Spleen (tissue), 11 donors: ENCODE measurements around the gene MYO1B. TPM values are rescaled to one million over a fixed set of nuclear protein-coding genes. Genes with fewer than 3 reads are reported as not detected.

Experiments used
- DNase-seq: peaks from one replicate; pipeline ENCODE4 v3.0.0-alpha.2; 2020
- H3K27ac ChIP-seq, 8 donors: fragments of 200-600 bp; sonication (generic) in 7 of 8; 1 replicate in 4 of 8; 2 replicates in 4 of 8; pipeline versions ENCODE4 v1.5.0 to v1.8.0; 2016 to 2021; ENCODE audit warnings: inconsistent platforms in 4 of 8, mild to moderate bottlenecking in 4 of 8, moderate library complexity in 1 of 8
- H3K27me3 ChIP-seq, 7 donors: fragments of 200-600 bp; sonication (generic) in 6 of 7; replicated peaks in 1 of 7; 1 replicate in 4 of 7; 2 replicates in 3 of 7; pipeline versions ENCODE4 v1.5.0 to v1.8.0; 2016 to 2021; ENCODE audit warnings: inconsistent platforms in 3 of 7, mild to moderate bottlenecking in 1 of 7
- H3K36me3 ChIP-seq, 6 donors: fragments of 200-600 bp; sonication (generic) in 5 of 6; 1 replicate in 4 of 6; 2 replicates in 2 of 6; pipeline versions ENCODE4 v1.5.0 to v1.8.0; 2016 to 2021; ENCODE audit warnings: inconsistent platforms in 2 of 6
- H3K4me1 ChIP-seq, 6 donors: fragments of 200-600 bp; sonication (generic) in 5 of 6; 1 replicate in 3 of 6; 2 replicates in 3 of 6; pipeline versions ENCODE4 v1.5.0 to v1.8.0; 2016 to 2021; ENCODE audit warnings: inconsistent platforms in 3 of 6
- H3K4me3 ChIP-seq, 8 donors: fragments of 200-600 bp; sonication (generic) in 7 of 8; 1 replicate in 4 of 8; 2 replicates in 4 of 8; pipeline versions ENCODE4 v1.5.0 to v1.8.0; 2016 to 2021; ENCODE audit warnings: inconsistent platforms in 4 of 8, mild to moderate bottlenecking in 4 of 8, moderate library complexity in 2 of 8
- H3K9me3 ChIP-seq, 8 donors: fragments of 200-600 bp; sonication (generic) in 7 of 8; 1 replicate in 4 of 8; 2 replicates in 4 of 8; pipeline versions ENCODE4 v1.5.0 to v1.8.0; 2016 to 2021; ENCODE audit warnings: inconsistent platforms in 4 of 8
- POLR2A ChIP-seq, 3 donors: fragments of 450-650 bp; IDR thresholded peaks; one replicate each; pipeline ENCODE4 v1.5.1; 2017; ENCODE audit warnings: antibody characterized with exemption in 3 of 3, mild to moderate bottlenecking in 1 of 3
- POLR2AphosphoS5 ChIP-seq, 3 donors: sonication (generic); formaldehyde crosslinking; IDR thresholded peaks; one replicate each; pipeline ENCODE4 v1.5.1; 2017; ENCODE audit warnings: antibody characterized with exemption in 3 of 3
- WGBS, 5 donors: extraction: QIAGEN DNeasy Blood & Tissue Kit in 3 of 5; methylation state at CpG; one replicate each; pipeline versions ENCODE4 v1.1.5 to v1.1.7; 2013 to 2018; 5-methylcytosine and 5-hydroxymethylcytosine counted together
- intact Hi-C: fragments of 100-400 bp; cut with DNase I; formaldehyde crosslinking; loops from one replicate; pipeline ENCODE4 v1.15.0; 2023; ENCODE audit warnings: low total_unique reads
- polyA plus RNA-seq, 3 donors: library from polyadenylated mRNA; stranded (reverse); fragments of 200-250 nt; gene quantifications; one replicate each; pipeline ENCODE4 v1.2.1, GENCODE V29; 2013
- total RNA-seq, 7 donors: library from RNA; depleted of rRNA in 3 of 7; stranded (reverse); fragments of >200 nt in 3 of 7; fragmentation: NEBNext Ultra II Directional in 4 of 7; extraction: Animal tissue kit (Norgen Biotek cat#: 25700) in 4 of 7; gene quantifications; one replicate each; pipeline versions ENCODE4 v1.1.0 to v1.2.1, GENCODE V29; 2016 to 2021
- TF ChIP-seq, protein P1 (sequence below), 11 experiments: fragments of 200-600 bp in 7 of 11; fragments of 450-650 bp in 4 of 11; sonication (generic) in 4 of 11; IDR thresholded peaks in 8 of 11; conservative IDR thresholded peaks in 3 of 11; 1 replicate in 7 of 11; 2 replicates in 4 of 11; pipeline versions ENCODE4 v1.4.0 to v1.8.0; 2016 to 2021; ENCODE audit warnings: antibody characterized with exemption in 11 of 11, inconsistent platforms in 4 of 11, mild to moderate bottlenecking in 1 of 11
- donor health status: healthy with polysubstance abuse.
- donor health status: DM: no; HTN: no; CAD: no; lungs with moderate emphysema.
- donor health status: DM: no; HTN: no; CAD: no.
- donor health status: Bipolar disorder and iron deficiency.
- donor health status: healthy.
- donor health status: DM: no; HTN: no; CAD: no.
- donor health status: DM: yes; HTN: yes; CAD: no.

MYO1B gene
- total and polyA plus RNA-seq, 10 donors: 5.3 to 25.8 (median 19.0) TPM

DNA sequence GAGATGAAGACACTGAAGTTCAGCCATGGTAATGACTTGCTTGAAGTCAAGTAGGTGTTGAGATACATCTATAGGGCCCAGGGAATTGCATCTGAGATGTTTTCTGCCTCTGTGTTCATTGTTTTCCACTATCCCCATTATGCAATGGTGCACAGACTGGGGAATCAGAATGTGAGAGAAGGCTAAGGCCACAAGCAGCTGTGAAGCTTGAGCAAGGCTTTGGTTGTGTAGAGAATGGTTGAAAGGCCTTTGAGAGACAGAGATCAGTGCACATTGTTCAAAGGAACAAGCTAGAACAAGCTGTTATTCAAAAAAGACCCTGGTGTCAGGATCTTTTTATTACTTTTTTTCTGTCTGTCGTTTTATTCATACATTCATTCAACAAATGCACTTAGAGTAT, 82.3 kb downstream of the MYO1B start:
- Histone ChIP-seq H3K36me3 (peaks cover 0 to 4% (median 0%) of the 10 kb centered on the region in 6 donors), H3K4me3 (no peak overlapping the region), H3K27ac (no peak overlapping the region), H3K4me1 (peaks cover 0 to 3% (median 1%) of the 10 kb centered on the region in 6 donors), H3K9me3 (peaks cover 0 to 14% (median 4%) of the 10 kb centered on the region in 8 donors), H3K27me3 (no peaks in the 10 kb centered on the region)
- intact Hi-C loops: no loop called here
- 69 to 92% (median 90%) methylated on average over 1 of the region's 1 CpG for WGBS, 5 donors
- TF ChIP-seq POLR2A (IDR thresholded peaks at IDR 0.05) (no peak), POLR2AphosphoS5 (IDR thresholded peaks at IDR 0.05) (no peak)
- TF ChIP-seq, protein P1, sequence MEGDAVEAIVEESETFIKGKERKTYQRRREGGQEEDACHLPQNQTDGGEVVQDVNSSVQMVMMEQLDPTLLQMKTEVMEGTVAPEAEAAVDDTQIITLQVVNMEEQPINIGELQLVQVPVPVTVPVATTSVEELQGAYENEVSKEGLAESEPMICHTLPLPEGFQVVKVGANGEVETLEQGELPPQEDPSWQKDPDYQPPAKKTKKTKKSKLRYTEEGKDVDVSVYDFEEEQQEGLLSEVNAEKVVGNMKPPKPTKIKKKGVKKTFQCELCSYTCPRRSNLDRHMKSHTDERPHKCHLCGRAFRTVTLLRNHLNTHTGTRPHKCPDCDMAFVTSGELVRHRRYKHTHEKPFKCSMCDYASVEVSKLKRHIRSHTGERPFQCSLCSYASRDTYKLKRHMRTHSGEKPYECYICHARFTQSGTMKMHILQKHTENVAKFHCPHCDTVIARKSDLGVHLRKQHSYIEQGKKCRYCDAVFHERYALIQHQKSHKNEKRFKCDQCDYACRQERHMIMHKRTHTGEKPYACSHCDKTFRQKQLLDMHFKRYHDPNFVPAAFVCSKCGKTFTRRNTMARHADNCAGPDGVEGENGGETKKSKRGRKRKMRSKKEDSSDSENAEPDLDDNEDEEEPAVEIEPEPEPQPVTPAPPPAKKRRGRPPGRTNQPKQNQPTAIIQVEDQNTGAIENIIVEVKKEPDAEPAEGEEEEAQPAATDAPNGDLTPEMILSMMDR (IDR thresholded peaks at IDR 0.05 in 8 of 11, conservative IDR thresholded peaks at IDR 0.05 in 3 of 11): no peak
- no peak for DNase-seq

DNA sequence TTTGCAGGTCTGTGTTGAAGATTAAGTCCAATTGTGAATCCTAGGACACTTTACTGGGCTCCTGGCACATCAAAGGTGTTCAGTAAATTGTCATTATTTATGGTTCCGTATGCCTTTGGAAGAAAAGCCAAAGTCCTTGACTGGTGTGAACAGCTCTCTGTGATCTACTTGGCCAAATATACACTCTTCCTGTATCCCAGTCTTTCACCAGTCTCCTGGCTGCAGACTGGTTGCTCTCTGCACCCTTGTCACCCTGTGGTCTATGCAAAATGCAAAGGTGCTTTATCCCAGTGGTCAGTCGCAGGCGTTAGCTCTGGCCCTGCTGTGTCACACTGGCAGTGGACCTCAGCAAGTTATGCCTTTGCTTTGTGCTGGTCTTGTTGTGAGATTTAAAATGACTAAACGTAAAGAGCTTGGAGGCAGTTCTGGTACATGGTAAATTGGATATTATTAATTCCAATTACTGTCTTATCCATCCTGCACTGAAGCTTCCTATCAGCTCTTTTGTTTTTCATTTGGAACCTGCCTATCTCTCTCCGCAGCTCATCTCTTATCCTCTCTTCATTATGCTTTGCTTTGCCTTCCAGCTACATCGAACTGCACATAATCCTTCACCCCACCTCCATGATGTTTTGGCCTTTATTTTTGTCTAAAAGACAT, 83.1 kb downstream of the MYO1B start:
- peaks cover 0 to 14% (median 4%) of the 10 kb centered on the region in 8 donors for H3K9me3 ChIP-seq
- no peak for DNase-seq
- no peaks in the 10 kb centered on the region for H3K27me3 ChIP-seq
- no peak for TF ChIP-seq POLR2AphosphoS5 (IDR thresholded peaks at IDR 0.05)
- TF ChIP-seq, protein P1 (IDR thresholded peaks at IDR 0.05 in 8 of 11, conservative IDR thresholded peaks at IDR 0.05 in 3 of 11): no peak
- no peak for TF ChIP-seq POLR2A (IDR thresholded peaks at IDR 0.05)
- no peaks in the 10 kb centered on the region for H3K4me1 ChIP-seq
- peaks cover 0 to 4% (median 0%) of the 10 kb centered on the region in 6 donors for H3K36me3 ChIP-seq
- no peak overlapping the region for H3K4me3 ChIP-seq
- intact Hi-C loops: no loop called here
- no peak overlapping the region for H3K27ac ChIP-seq
- WGBS, 5 donors: 92 to 96% (median 93%) methylated on average over 6 of the region's 6 CpGs

DNA sequence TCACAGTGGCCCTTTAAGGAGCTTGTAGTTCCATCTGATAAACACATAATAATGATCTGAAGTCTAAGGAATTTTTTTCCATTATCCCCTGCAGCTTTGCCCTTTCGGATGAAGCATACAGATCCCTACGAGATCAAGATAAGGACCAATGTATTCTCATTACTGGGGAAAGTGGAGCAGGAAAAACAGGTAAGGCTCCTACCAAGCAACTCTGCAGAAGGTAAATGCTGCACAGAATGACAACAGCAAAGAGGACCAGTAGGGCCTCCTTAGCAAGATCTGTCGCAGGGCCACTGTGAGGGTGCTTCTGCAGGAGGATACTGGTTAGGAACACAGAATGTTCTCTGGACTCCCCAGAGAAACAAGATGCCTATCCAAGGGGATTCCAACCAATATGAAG, 84.6 kb downstream of the MYO1B start:
- no peaks in the 10 kb centered on the region for H3K4me1 ChIP-seq
- no peak for DNase-seq
- no peak for TF ChIP-seq POLR2AphosphoS5 (IDR thresholded peaks at IDR 0.05)
- TF ChIP-seq, protein P1 (IDR thresholded peaks at IDR 0.05 in 8 of 11, conservative IDR thresholded peaks at IDR 0.05 in 3 of 11): no peak
- no peak for TF ChIP-seq POLR2A (IDR thresholded peaks at IDR 0.05)
- peaks cover 0 to 2% (median 0%) of the 10 kb centered on the region in 8 donors for H3K9me3 ChIP-seq
- intact Hi-C loops: no loop called here
- H3K4me3 ChIP-seq: no peak overlapping the region
- 93 to 98% (median 96%) methylated on average over 3 of the region's 3 CpGs for WGBS, 5 donors
- no peak overlapping the region for H3K27ac ChIP-seq
- peaks cover 0 to 4% (median 0%) of the 10 kb centered on the region in 6 donors for H3K36me3 ChIP-seq
- H3K27me3 ChIP-seq: no peaks in the 10 kb centered on the region

DNA sequence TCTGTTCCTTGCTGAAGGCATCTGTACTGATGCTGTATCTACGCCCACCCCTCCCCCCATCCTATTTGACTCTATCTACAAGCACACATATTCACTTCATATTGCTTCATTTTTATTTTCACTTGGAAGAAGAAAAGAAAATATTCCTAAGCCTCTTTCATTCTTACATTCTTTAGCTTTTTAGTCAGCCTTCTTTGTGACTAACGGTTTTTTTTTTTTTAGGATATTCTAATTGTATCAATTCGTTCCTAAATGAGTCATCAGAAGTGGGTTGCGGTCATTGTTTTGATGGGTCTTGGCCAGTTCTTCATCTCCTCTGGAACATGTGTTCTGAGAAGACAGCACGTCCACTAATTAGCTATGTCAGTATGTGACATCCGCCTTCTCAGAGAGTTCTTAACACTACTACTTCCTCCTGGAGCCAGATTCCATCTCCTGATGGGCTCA, 88.7 kb downstream of the MYO1B start:
- TF ChIP-seq POLR2A (IDR thresholded peaks at IDR 0.05) (no peak), POLR2AphosphoS5 (IDR thresholded peaks at IDR 0.05) (no peak)
- TF ChIP-seq, protein P1 (IDR thresholded peaks at IDR 0.05 in 8 of 11, conservative IDR thresholded peaks at IDR 0.05 in 3 of 11): no peak
- no peaks in the 10 kb centered on the region for H3K9me3 ChIP-seq
- peaks cover 0 to 4% (median 0%) of the 10 kb centered on the region in 6 donors for H3K36me3 ChIP-seq
- no peak overlapping the region for H3K4me3 ChIP-seq
- peak overlapping the region in 2 of 8 donors; percentile 15 to 29 for H3K27ac ChIP-seq
- H3K27me3 ChIP-seq: no peaks in the 10 kb centered on the region
- WGBS, 5 donors: 77 to 88% (median 80%) methylated on average over 6 of the region's 6 CpGs
- H3K4me1 ChIP-seq: no peaks in the 10 kb centered on the region
- no peak for DNase-seq
- intact Hi-C loops: no loop called here
